Parathyroid adenoma (tissue), 2 donors: ENCODE measurements around the gene NFX1.

Experiments
- H2AFZ ChIP-seq: fragments of 300-600 bp; sonication (generic); one replicate; pipeline ENCODE4 v1.7.0; 2017; ENCODE audit warnings: antibody characterized with exemption, mild to moderate bottlenecking
- H3K27ac ChIP-seq: fragments of 300-600 bp; sonication (generic); one replicate; pipeline ENCODE4 v1.7.0; 2017
- H3K27me3 ChIP-seq: fragments of 300-600 bp; sonication (generic); one replicate; pipeline ENCODE4 v1.7.0; 2017; ENCODE audit warnings: low read length; ENCODE audit not compliant: control insufficient read depth, insufficient read depth
- H3K36me3 ChIP-seq: fragments of 300-600 bp; sonication (generic); one replicate; pipeline ENCODE4 v1.7.0; 2017; ENCODE audit warnings: low read length; ENCODE audit not compliant: control insufficient read depth, insufficient read depth
- H3K4me1 ChIP-seq: fragments of 300-600 bp; sonication (generic); one replicate; pipeline ENCODE4 v1.7.0; 2017; ENCODE audit warnings: control low read depth
- H3K4me2 ChIP-seq: fragments of 300-600 bp; sonication (generic); one replicate; pipeline ENCODE4 v1.7.0; 2017; ENCODE audit warnings: low read length
- H3K4me3 ChIP-seq: fragments of 300-600 bp; sonication (generic); one replicate; pipeline ENCODE4 v1.7.0; 2017; ENCODE audit warnings: low read depth, low read length
- H3K79me2 ChIP-seq: fragments of 300-600 bp; sonication (generic); one replicate; pipeline ENCODE4 v1.7.0; 2017; ENCODE audit warnings: control low read depth
- H3K9ac ChIP-seq: fragments of 300-600 bp; sonication (generic); one replicate; pipeline ENCODE4 v1.7.0; 2017; ENCODE audit warnings: mild to moderate bottlenecking
- H3K9me3 ChIP-seq: fragments of 300-600 bp; sonication (generic); one replicate; pipeline ENCODE4 v1.7.0; 2017; ENCODE audit warnings: low read length; ENCODE audit not compliant: control insufficient read depth
- TF ChIP-seq, protein P1 (sequence below): fragments of 300-600 bp; sonication (generic); IDR thresholded peaks from one replicate; pipeline ENCODE4 v1.7.0; 2017; ENCODE audit warnings: antibody characterized with exemption, mild to moderate bottlenecking
- donor health status: primary hyperparathyroidism.

NFX1 gene

DNA sequence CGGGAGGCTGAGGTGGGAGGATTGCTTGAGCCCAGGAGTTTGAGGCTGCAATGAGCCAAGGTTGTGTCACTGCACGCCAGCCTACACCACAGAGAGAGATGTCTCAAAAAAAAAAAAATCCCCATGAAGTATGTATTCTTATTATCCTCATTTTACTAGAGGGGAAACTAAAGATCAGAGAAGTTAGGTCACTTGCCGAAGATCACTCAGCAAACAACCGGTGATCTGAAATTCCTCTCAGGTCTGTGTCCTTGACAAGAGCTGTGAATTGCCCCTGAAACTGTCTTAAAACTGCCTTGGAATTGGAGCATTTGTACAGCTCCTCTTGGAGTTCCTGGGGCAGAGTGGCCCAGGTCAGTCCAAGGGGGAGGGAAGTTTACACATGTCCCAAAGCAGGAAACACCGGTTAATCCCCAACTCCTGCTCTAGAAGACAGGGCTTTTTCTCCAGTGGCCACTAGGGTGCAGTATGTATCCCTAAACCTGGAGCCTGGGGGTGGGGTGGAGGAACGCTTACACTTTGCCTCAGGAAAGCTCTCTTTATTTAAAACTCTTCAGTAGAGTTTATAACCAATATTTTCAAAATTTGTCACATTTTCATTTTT is 84.4 kb downstream of the NFX1 start:
- H3K27me3 ChIP-seq = no peaks in the 10 kb centered on the region
- peak overlapping the region; percentile 58 for H2AFZ ChIP-seq
- peak overlapping the region; percentile 53 for H3K27ac ChIP-seq
- no peak overlapping the region for H3K4me2 ChIP-seq
- H3K9ac ChIP-seq = no peak overlapping the region
- peaks cover 25% of the 10 kb centered on the region for H3K4me1 ChIP-seq
- no peaks in the 10 kb centered on the region for H3K79me2 ChIP-seq
- no peak overlapping the region for H3K4me3 ChIP-seq
- H3K9me3 ChIP-seq = no peaks in the 10 kb centered on the region
- no peaks in the 10 kb centered on the region for H3K36me3 ChIP-seq
- TF ChIP-seq, protein P1, sequence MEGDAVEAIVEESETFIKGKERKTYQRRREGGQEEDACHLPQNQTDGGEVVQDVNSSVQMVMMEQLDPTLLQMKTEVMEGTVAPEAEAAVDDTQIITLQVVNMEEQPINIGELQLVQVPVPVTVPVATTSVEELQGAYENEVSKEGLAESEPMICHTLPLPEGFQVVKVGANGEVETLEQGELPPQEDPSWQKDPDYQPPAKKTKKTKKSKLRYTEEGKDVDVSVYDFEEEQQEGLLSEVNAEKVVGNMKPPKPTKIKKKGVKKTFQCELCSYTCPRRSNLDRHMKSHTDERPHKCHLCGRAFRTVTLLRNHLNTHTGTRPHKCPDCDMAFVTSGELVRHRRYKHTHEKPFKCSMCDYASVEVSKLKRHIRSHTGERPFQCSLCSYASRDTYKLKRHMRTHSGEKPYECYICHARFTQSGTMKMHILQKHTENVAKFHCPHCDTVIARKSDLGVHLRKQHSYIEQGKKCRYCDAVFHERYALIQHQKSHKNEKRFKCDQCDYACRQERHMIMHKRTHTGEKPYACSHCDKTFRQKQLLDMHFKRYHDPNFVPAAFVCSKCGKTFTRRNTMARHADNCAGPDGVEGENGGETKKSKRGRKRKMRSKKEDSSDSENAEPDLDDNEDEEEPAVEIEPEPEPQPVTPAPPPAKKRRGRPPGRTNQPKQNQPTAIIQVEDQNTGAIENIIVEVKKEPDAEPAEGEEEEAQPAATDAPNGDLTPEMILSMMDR = peak; percentile 74

DNA sequence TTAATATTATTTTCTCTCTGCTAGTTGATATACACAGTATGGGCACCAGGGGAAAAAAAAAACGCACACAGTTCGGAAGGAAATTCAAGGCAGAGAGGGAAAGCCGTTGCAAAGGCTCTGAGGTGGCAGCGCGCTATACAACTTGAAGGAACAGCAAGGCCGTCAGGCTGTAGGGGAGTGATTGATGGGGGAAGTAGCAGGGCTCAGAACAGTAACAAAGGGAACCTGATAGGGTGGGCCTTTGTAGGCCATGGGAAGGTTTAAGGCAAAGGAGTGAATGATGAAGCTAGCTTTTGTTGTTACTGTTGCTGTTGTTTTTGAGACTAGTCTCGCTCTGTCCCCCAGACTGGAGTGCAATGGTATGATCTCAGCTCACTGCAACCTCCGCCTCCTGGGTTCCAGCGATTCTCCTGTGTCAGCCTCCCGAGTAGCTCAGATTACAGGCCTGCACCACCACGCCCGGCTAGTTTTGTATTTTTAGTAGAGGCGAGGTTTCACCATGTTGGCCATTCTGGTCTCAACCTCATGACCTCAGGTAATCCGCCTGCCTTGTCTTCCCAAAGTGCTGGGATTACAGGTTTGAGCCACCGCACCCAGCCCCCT is 85.0 kb downstream of the NFX1 start:
- Histone ChIP-seq H3K9me3 (no peaks in the 10 kb centered on the region), H3K79me2 (no peaks in the 10 kb centered on the region), H3K4me2 (no peak overlapping the region), H3K9ac (no peak overlapping the region), H3K4me3 (no peak overlapping the region), H2AFZ (peak overlapping the region; percentile 58), H3K27ac (peak overlapping the region; percentile 53), H3K4me1 (peaks cover 25% of the 10 kb centered on the region), H3K27me3 (no peaks in the 10 kb centered on the region), H3K36me3 (no peaks in the 10 kb centered on the region)
- TF ChIP-seq, protein P1 = no peak

DNA sequence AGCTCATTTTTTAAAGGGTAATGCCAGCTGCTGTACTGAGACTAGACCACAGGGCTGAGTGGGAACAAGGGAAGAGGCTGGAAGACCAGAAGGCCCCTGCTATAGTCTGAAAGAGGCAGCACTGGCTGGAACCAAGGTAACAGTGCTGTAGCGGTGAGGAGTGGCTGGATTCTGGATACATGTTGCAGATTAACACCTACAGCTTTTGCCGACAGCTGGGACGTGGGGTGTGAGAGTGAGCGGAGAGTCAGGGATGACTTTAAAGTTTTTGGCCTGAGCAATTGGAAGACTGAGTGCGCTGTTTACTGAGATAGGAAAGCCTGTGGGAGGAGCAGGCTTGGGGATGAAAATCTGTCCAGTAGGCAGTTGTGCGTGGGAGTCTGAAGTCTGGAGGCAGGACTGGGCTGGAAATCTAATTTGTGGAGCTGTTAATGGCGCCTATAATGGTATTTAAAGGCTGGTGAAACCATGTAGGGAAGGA is 85.6 kb downstream of the NFX1 start:
- Histone ChIP-seq H3K27me3 (no peaks in the 10 kb centered on the region), H3K4me1 (peaks cover 21% of the 10 kb centered on the region), H3K36me3 (no peaks in the 10 kb centered on the region), H3K9ac (no peak overlapping the region), H3K27ac (no peak overlapping the region), H3K4me2 (no peak overlapping the region), H3K4me3 (no peak overlapping the region), H2AFZ (peak overlapping the region; percentile 11), H3K9me3 (no peaks in the 10 kb centered on the region), H3K79me2 (no peaks in the 10 kb centered on the region)
- TF ChIP-seq, protein P1 = no peak

DNA sequence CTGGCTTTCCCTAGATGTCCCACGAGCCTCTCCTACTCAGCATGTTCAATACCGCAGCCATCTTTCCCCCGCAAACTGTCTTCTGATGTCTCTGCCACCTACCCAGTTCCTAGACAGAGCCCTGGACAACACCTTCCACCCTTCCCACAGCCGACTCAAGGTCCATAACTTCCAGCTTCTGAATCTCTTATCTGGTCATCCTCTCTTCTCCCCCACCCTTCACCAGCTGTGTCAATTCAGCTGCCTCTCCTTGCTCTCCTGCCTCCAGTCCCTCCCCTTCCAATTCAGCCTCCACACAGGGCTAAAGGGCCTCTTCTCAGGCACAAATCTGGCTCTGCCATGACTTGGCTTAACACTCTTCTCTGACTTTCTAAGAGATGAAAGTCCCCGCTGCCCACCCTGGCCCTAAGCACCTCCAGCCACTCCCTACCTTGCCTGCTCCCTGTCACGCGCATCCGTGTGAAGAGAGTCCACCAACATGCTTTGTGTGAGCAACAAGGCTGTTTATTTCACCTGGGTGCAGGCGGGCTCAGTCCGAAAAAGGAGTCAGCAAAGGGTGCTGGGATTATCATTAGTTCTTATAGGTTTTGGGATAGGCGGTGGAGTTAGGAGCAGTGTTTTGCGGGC is 86.9 kb downstream of the NFX1 start:
- H3K79me2 ChIP-seq = no peaks in the 10 kb centered on the region
- no peaks in the 10 kb centered on the region for H3K36me3 ChIP-seq
- TF ChIP-seq, protein P1 = no peak
- H3K4me1 ChIP-seq = peaks cover 17% of the 10 kb centered on the region
- H2AFZ ChIP-seq = no peak overlapping the region
- H3K27ac ChIP-seq = no peak overlapping the region
- no peaks in the 10 kb centered on the region for H3K27me3 ChIP-seq
- H3K4me2 ChIP-seq = no peak overlapping the region
- H3K4me3 ChIP-seq = no peak overlapping the region
- no peaks in the 10 kb centered on the region for H3K9me3 ChIP-seq
- no peak overlapping the region for H3K9ac ChIP-seq
